Neuronal stem cell (in vitro differentiated cells): ENCODE measurements around the gene TACR1.
"Not testable (repeated sequence)": the region's sequence is repeated elsewhere in the genome, so short reads cannot be mapped to it uniquely, and the experiment has no call there.

Experiments
- DNase-seq: peaks from one replicate; pipeline ENCODE4 v3.0.0-alpha.2; 2013; ENCODE audit warnings: low spot score
- H2AFZ ChIP-seq: one replicate; pipeline ENCODE4 v1.6.1; 2013; ENCODE audit warnings: mild to moderate bottlenecking, low read length, inconsistent platforms
- H2AK5ac ChIP-seq: 2 replicates; pipeline ENCODE4 v1.6.1; 2013; ENCODE audit warnings: low read depth, mild to moderate bottlenecking, inconsistent platforms, low read length, moderate library complexity, mixed read lengths
- H2BK120ac ChIP-seq: 2 replicates; pipeline ENCODE4 v1.6.1; 2013; ENCODE audit warnings: low read depth, mild to moderate bottlenecking, inconsistent platforms, low read length, moderate library complexity, mixed read lengths
- H2BK12ac ChIP-seq: one replicate; pipeline ENCODE4 v1.6.1; 2013; ENCODE audit warnings: low read length, inconsistent platforms
- H2BK15ac ChIP-seq: 2 replicates; pipeline ENCODE4 v1.6.1; 2013; ENCODE audit warnings: mild to moderate bottlenecking, low read length, inconsistent platforms, mixed read lengths
- H2BK5ac ChIP-seq: one replicate; pipeline ENCODE4 v1.6.1; 2013; ENCODE audit warnings: inconsistent platforms, mild to moderate bottlenecking, low read length, moderate library complexity
- H3K14ac ChIP-seq: one replicate; pipeline ENCODE4 v1.6.1; 2013; ENCODE audit warnings: low read length, inconsistent platforms
- H3K18ac ChIP-seq: 2 replicates; pipeline ENCODE4 v1.6.1; 2013; ENCODE audit warnings: low read length, inconsistent platforms
- H3K23ac ChIP-seq: 2 replicates; pipeline ENCODE4 v1.6.1; 2013; ENCODE audit warnings: low read depth, mild to moderate bottlenecking, mixed read lengths, low read length, inconsistent platforms; ENCODE audit not compliant: poor library complexity
- H3K27ac ChIP-seq: replicated peaks from 3 replicates; pipeline ENCODE4 v1.5.1; 2013; ENCODE audit warnings: low read length, inconsistent platforms
- H3K27me3 ChIP-seq, 3 experiments: 2 replicates each; pipeline ENCODE4 v1.6.1; 2013; ENCODE audit warnings: low read length in 3 of 3, mild to moderate bottlenecking in 2 of 3, inconsistent platforms in 1 of 3, low read depth in 1 of 3, mixed read lengths in 1 of 3, moderate library complexity in 1 of 3; ENCODE audit not compliant: control insufficient read depth in 3 of 3, insufficient read depth in 3 of 3
- H3K36me3 ChIP-seq, 2 donors: replicated peaks in 1 of 2; 2 replicates each; pipeline ENCODE4 v1.6.1; 2013; ENCODE audit warnings: low read length in 2 of 2; ENCODE audit not compliant: control insufficient read depth in 2 of 2, insufficient read depth in 2 of 2
- H3K4ac ChIP-seq: 2 replicates; pipeline ENCODE4 v1.6.1; 2013; ENCODE audit warnings: inconsistent platforms, mild to moderate bottlenecking, low read length, moderate library complexity
- H3K4me1 ChIP-seq, 2 donors: 1 replicate in 1 of 2; 2 replicates in 1 of 2; pipeline ENCODE4 v1.6.1; 2013; ENCODE audit warnings: low read length in 2 of 2, low read depth in 1 of 2; ENCODE audit not compliant: control insufficient read depth in 2 of 2, insufficient read depth in 1 of 2
- H3K4me2 ChIP-seq: one replicate; pipeline ENCODE4 v1.6.1; 2013; ENCODE audit warnings: mild to moderate bottlenecking, low read length, inconsistent platforms; ENCODE audit not compliant: insufficient read depth, poor library complexity, severe bottlenecking
- H3K4me3 ChIP-seq, 2 donors: 2 replicates each; pipeline ENCODE4 v1.5.1; 2013; ENCODE audit warnings: low read length in 2 of 2, mild to moderate bottlenecking in 2 of 2, inconsistent platforms in 1 of 2, moderate library complexity in 1 of 2
- H3K79me1 ChIP-seq: one replicate; pipeline ENCODE4 v1.6.1; 2013; ENCODE audit warnings: low read depth, mild to moderate bottlenecking, inconsistent platforms, low read length, moderate library complexity
- H3K9ac ChIP-seq: one replicate; pipeline ENCODE4 v1.6.1; 2013; ENCODE audit warnings: mild to moderate bottlenecking, low read depth, low read length, inconsistent platforms; ENCODE audit not compliant: poor library complexity
- H3K9me3 ChIP-seq, 2 donors: replicated peaks in 1 of 2; 2 replicates each; pipeline versions ENCODE3 to v1.6.1; 2013; ENCODE audit warnings: low read length in 2 of 2, mild to moderate bottlenecking in 2 of 2, inconsistent platforms in 1 of 2, low read depth in 1 of 2, mixed read lengths in 1 of 2, moderate library complexity in 1 of 2; ENCODE audit not compliant: control insufficient read depth in 2 of 2, insufficient read depth in 1 of 2
- H4K8ac ChIP-seq: one replicate; pipeline ENCODE4 v1.6.1; 2013; ENCODE audit warnings: low read depth, mild to moderate bottlenecking, inconsistent platforms, low read length, moderate library complexity
- H4K91ac ChIP-seq: one replicate; pipeline ENCODE4 v1.6.1; 2013; ENCODE audit warnings: low read length, low read depth, mild to moderate bottlenecking, inconsistent platforms; ENCODE audit not compliant: poor library complexity
- WGBS, 2 donors: extraction: QIAGEN DNeasy Blood & Tissue Kit; methylation state at CpG; one replicate each; pipeline ENCODE4 v1.1.7; 2013; ENCODE audit warnings: missing lambda C conversion rate in 2 of 2, mixed read lengths in 1 of 2; ENCODE audit not compliant: insufficient read length in 2 of 2, insufficient replicate concordance in 1 of 2; ENCODE audit errors: extremely low coverage in 2 of 2; 5-methylcytosine and 5-hydroxymethylcytosine counted together

Gene TACR1

DNA sequence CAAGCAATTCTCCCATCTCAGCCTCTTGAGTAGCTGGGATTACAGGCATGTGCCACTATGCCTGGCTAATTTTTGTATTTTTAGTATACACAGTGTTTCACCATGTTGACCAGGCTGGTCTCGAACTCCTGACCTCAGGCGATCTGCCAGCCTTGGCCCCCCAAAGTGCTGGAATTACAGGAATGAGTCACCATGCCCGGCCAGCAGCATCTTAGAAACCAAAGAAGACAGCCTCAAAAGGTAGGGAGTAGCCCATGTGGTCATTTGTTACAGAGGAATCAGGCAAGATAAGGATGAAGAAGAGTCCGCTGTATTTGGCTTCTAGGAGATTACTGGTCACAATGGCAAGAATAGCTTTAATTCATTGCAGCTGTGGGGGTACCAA lies 53.1 kb downstream of the TACR1 start:
- not testable (repeated sequence) for H3K27me3 ChIP-seq, H2AFZ ChIP-seq, H3K14ac ChIP-seq, H2BK15ac ChIP-seq, H3K27ac ChIP-seq, H2AK5ac ChIP-seq, H4K8ac ChIP-seq, H3K4me1 ChIP-seq, H3K79me1 ChIP-seq, H3K23ac ChIP-seq, DNase-seq, H2BK120ac ChIP-seq, H3K4ac ChIP-seq, H3K18ac ChIP-seq, H4K91ac ChIP-seq, H3K9ac ChIP-seq, H3K4me3 ChIP-seq, H3K9me3 ChIP-seq, H2BK12ac ChIP-seq, H3K36me3 ChIP-seq, H3K4me2 ChIP-seq, H2BK5ac ChIP-seq
- WGBS, 2 donors = no CpG with 5 or more reads among the region's 4 CpGs

- Histone ChIP-seq H2AK5ac (no peak overlapping the region), H2BK15ac (no peak overlapping the region), H2BK12ac (no peak overlapping the region), H3K4me3 (no peak overlapping the region), H4K91ac (no peak overlapping the region), H2BK5ac (no peak overlapping the region), H3K4ac (no peak overlapping the region), H3K4me1 (no peaks in the 10 kb centered on the region), H4K8ac (no peak overlapping the region), H3K23ac (no peak overlapping the region), H3K9me3 (no peaks in the 10 kb centered on the region), H2AFZ (no peak overlapping the region), H3K36me3 (no peaks in the 10 kb centered on the region), H3K18ac (no peak overlapping the region), H2BK120ac (no peak overlapping the region), H3K4me2 (no peak overlapping the region), H3K14ac (no peak overlapping the region), H3K9ac (no peak overlapping the region), H3K27me3 (no peaks in the 10 kb centered on the region), H3K79me1 (no peaks in the 10 kb centered on the region), H3K27ac (no peak overlapping the region)
- WGBS, 2 donors = no CpG with 5 or more reads among the region's 3 CpGs
- no peak for DNase-seq
These were observed 57.2 kb downstream of the TACR1 start for GRCh38 chr2:75142081-75142480.

DNA sequence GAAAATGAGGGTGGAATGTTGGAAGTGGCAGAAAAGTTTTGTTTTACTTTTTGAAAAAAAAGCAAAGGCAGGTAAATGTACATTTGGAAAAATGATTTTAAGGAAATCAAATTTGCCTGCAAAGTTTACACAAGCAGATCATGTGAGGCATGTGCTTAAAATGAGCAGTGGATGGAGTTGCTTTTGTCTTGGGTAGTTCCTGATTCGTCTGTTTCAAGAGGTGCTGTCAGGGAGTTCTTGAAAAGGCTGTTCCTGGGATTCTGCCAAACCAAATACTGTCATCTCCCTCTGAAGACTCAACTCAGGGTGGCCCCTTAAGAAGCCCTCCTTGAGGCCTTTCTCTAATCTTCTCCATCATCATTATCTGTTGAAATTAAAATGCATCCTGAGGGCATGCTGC lies 59.0 kb downstream of the TACR1 start:
- no peak for DNase-seq
- no peak overlapping the region for H3K4me2 ChIP-seq
- WGBS, 2 donors = no CpG with 5 or more reads among the region's 1 CpG

GRCh38 chr2:75139171-75139570 lies 60.1 kb downstream of the TACR1 start:
- Histone ChIP-seq H2BK12ac (no peak overlapping the region), H3K4me2 (no peak overlapping the region), H3K9ac (no peak overlapping the region), H4K8ac (no peak overlapping the region), H3K23ac (no peak overlapping the region), H3K14ac (no peak overlapping the region), H2AK5ac (no peak overlapping the region), H2AFZ (no peak overlapping the region), H2BK5ac (no peak overlapping the region), H3K27ac (no peak overlapping the region), H3K18ac (no peak overlapping the region), H3K4ac (no peak overlapping the region), H3K4me1 (no peaks in the 10 kb centered on the region), H3K9me3 (no peaks in the 10 kb centered on the region), H2BK15ac (no peak overlapping the region), H3K36me3 (no peaks in the 10 kb centered on the region), H3K4me3 (no peak overlapping the region), H4K91ac (no peak overlapping the region), H2BK120ac (no peak overlapping the region), H3K27me3 (no peaks in the 10 kb centered on the region), H3K79me1 (no peaks in the 10 kb centered on the region)
- no peak for DNase-seq
- WGBS, 2 donors = no CpG with 5 or more reads among the region's 3 CpGs

More for the DNA sequence above, 59.0 kb downstream of the TACR1 start:
- no peak overlapping the region for H3K14ac ChIP-seq
- no peak overlapping the region for H4K8ac ChIP-seq
- H3K4me3 ChIP-seq = no peak overlapping the region
- no peaks in the 10 kb centered on the region for H3K27me3 ChIP-seq
- no peak overlapping the region for H2BK15ac ChIP-seq
- H3K18ac ChIP-seq = no peak overlapping the region
- H3K36me3 ChIP-seq = no peaks in the 10 kb centered on the region
- no peak overlapping the region for H2AFZ ChIP-seq
- no peak overlapping the region for H2BK5ac ChIP-seq
- no peak overlapping the region for H2AK5ac ChIP-seq
- no peak overlapping the region for H2BK12ac ChIP-seq
- H3K4me1 ChIP-seq = no peaks in the 10 kb centered on the region
- H3K9me3 ChIP-seq = no peaks in the 10 kb centered on the region
- no peak overlapping the region for H2BK120ac ChIP-seq
- no peaks in the 10 kb centered on the region for H3K79me1 ChIP-seq
- H3K23ac ChIP-seq = no peak overlapping the region
- H3K4ac ChIP-seq = no peak overlapping the region
- no peak overlapping the region for H3K9ac ChIP-seq
- H3K27ac ChIP-seq = no peak overlapping the region
- H4K91ac ChIP-seq = no peak overlapping the region
